Loucy (cell line): Measurements from ENCODE around the gene ACAP1.

Source experiments
- CTCF ChIP-seq: fragments of 200-600 bp; sonication (generic); conservative IDR thresholded peaks from 2 replicates; pipeline ENCODE4 v1.5.1; 2014; ENCODE audit warnings: mild to moderate bottlenecking, antibody characterized with exemption, low read length
- EZH2phosphoT487 ChIP-seq: fragments of 200-600 bp; IDR thresholded peaks from 2 replicates; pipeline ENCODE4 v1.6.1; 2018; ENCODE audit warnings: antibody characterized with exemption, mild to moderate bottlenecking, moderate library complexity, borderline replicate concordance

- no peak for TF ChIP-seq CTCF
- TF ChIP-seq EZH2phosphoT487, result no peak
Observed at GRCh38 chr17:7290685-7291084, 45.6 kb upstream of the ACAP1 start.
